IPS-NIHi11 (cell line): Measurements from ENCODE around the gene TEX13D.
"Not testable (repeated sequence)": the region's sequence is repeated elsewhere in the genome, so short reads cannot be mapped to it uniquely, and the experiment has no call there.

Source experiments
- DNase-seq: peaks from one replicate; pipeline ENCODE4 v3.0.0; 2012; ENCODE audit warnings: mixed read lengths, low spot score

The TEX13D gene

GRCh38 chrX:124332481-124333424, at the start of gene TEX13D:
Gene TEX13D (plus strand): TSS chrX:124332660. CDS start chrX:124332918, 258 bp downstream.
- DNase-seq: no peak

DNA sequence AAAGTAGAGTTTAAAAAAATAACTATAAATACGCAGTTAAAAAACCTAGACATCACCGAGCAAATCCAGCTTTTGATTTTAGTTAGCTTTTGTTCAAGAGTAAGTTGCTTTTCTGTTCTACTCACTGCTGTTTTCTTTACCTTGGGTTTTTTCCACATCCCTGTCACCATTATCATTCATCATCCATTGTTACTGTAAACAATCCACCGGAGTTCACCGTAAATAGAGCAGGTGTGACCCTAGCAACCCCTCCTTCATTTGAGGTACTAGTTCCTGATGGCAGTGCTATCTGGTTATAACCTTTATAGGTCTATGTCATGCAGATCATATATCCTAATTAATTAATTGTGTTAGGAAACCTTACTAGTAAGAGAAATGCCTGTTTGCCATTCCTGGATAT, 43.0 kb upstream of the TEX13D start:
- peak; percentile 25 for DNase-seq

- no peak for DNase-seq
Observed at GRCh38 chrX:124293810-124294209, 38.6 kb upstream of the TEX13D start.

GRCh38 chrX:124299323-124299722, 33.1 kb upstream of the TEX13D start:
- DNase-seq: not testable (repeated sequence)

DNA sequence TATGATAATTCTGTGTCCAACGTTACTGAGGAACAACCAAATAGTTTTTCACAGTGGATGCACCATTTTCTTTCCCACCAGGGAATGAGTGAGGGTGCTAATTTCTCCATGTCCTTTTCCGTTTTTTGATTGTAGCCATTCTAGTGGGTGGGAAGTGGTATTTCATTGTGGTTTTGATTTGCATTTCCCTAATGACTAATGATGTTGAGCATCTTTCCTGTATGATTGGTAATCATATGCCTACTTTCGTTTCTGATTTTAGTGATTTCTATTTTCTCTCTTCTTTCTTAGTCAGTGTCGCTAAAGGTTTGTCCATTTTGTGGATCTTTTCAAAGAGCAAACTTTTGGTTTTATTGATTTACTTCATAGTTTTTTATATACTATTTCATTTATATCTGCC, 32.1 kb upstream of the TEX13D start:
- no peak for DNase-seq

DNA sequence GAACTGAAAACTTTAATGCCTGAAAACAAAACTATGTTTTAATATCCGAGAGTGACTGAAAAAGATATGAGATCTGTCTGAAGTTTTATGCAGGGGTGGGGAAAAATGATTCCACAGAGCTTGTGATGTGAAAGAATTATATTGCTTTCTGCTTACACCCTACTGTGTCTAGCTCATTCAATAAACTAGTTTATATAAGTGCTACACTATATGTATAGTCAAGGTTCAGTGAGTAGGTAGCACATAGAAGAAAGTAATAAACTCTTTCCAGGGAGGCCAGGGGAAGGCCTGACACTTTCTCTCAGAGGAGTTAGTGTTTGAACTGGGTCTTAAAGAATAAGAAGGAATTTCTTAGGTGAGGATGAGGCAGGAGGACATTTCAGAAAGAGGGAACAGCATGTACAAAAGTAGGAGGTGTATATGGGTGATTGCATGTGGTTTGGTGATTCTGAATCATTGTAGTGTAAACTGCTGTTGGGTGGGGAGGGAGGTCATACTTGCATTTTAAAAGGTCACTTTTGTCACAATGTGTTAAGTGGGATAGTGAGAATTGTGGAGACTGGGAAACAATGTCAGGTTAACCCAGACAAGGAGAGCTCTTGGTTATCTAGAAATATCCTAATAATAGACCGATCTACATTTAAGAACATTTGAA, 25.1 kb upstream of the TEX13D start:
- no peak for DNase-seq

DNA sequence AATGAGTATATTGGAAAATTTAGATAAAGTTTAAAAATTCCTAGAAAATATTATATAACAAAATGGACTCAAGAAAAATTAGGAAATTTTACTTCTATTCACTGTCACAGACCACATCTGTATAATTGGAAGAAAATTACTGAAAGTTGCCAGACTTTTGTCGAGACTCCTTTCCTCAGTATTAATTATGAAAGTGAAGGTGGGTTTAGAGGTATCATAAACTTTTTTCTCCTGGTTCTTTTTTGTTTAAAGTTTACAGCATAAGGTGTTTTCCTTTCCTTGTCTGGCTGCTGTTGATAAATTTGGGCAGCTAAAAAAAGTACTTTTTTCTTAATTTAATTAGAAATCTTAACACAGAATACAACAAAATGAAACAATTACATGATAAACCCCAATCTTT, 6.7 kb upstream of the TEX13D start:
- DNase-seq: no peak

- DNase-seq: no peak
Observed at GRCh38 chrX:124328765-124329164, 3.7 kb upstream of the TEX13D start.

- DNase-seq: no peak
Observed at GRCh38 chrX:124333862-124334261, 1.4 kb downstream of the TEX13D start.

- DNase-seq: not testable (repeated sequence)
Observed at GRCh38 chrX:124334555-124334954, 2.1 kb downstream of the TEX13D start.

GRCh38 chrX:124335598-124335997, 3.1 kb downstream of the TEX13D start:
- no peak for DNase-seq

GRCh38 chrX:124337916-124338315, 5.5 kb downstream of the TEX13D start:
- no peak for DNase-seq

DNA sequence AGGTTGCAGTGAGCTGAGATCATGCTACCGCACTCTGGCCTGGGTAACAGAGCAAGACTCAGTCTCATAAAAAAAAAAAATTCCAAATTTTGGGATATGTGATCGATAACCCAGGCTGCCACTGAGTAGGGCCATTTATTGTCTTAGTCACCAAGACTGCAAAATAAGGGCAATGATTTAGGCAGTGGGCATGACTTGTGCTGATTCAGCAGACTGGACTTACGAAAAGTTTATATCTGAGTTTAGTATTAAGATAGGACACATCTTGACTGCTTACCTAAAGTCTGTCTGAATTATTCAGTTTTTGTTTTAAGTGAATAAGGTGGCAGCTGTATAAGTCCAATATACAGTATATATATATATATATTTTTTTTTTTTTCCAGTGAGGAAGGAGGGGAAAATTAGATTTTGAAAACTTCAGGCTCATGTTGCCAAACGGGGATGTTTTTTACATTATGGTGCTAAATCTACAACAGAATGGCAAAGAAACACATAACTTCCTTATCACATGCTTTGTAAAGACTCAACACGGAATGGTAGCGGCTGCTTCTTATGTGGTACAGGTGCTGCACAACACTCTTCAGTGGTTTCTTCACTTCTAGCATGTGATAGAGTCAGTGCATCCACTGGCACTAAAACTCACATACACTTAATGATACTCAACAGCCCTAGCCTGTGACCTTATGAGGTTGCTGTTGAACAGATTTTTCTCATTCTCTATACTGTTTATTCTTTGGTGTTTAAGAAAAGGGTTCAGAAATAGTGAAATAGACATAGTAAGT, 6.5 kb downstream of the TEX13D start:
- no peak for DNase-seq

DNA sequence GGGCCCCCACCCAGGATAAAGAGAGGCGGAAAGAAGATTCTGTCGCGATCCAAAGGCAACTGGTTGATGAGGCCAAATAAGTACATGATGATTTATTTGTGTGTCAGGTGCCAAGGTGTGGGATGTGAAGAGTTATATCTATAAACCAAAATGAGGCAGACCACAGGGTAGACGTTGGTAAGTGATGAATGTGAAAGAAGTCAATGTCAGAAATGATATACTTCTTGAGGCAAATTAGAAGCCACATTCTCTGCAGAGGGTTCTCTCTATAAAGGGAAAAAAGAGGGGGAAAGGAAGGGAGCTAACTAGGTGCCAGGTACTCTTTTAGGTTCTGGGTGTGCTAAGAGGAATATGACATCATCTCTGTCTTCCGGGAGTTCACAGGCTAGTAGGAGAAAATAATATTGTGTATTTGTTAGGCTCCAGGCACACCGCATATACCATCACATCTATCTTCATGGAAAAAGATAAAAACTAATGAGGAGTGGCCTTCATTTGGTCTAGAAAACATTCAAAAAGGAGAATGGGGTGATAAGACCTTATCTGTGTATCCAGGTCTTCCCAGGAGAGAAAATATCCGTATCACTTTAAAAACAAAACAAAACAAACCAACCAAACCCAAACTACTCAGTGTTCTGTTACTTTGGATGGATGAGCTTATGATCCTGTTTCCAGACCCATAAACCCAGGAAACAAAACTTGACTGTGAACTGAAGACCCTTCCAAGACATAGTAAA, 9.1 kb downstream of the TEX13D start:
- no peak for DNase-seq

- no peak for DNase-seq
Observed at GRCh38 chrX:124342174-124342867, 9.9 kb downstream of the TEX13D start.

GRCh38 chrX:124343016-124343415, 10.6 kb downstream of the TEX13D start:
- no peak for DNase-seq

DNA sequence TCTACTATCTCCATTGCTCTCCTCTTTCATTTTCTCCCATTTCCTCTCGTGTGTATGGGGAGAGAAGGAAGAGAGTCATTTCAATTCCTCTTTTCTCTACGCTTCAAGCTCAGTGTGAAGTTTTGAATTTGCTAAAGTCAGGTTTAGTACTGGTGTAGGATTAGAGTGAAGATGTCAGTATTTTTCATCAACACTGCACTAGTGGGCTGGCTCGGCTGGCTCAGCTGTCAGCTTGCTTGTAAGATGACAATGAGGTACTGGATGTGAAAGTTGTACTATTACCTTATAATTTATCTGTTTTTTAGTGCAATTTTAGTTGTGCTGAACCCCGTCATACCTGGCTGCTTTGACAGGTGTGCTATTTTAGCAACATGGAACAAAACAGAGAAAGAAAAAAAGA, 11.8 kb downstream of the TEX13D start:
- DNase-seq: no peak

- DNase-seq: no peak
Observed at GRCh38 chrX:124346117-124346876, 13.8 kb downstream of the TEX13D start, which contains the start of gene SH2D1A. Gene SH2D1A (plus strand): TSS chrX:124346563. CDS start chrX:124346643, 80 bp downstream.

DNA sequence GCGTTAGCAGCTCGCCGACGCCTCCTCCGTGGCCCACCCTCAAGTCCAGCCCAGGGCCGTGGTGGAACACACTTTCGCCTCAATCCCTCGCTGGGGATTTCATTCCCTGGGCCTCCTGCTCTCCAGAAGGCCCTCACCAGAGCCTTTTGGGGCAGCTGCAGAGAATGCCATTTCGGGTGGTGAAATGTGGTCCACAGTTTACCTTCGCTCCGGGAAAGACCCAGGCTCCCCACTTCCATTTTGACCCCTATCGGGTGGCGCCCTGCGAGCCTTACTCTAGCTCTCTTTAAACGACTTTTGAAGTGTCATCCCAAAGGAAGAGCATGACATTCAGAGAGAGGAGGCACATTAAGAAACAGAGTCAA, 14.4 kb downstream of the TEX13D start:
- no peak for DNase-seq

- DNase-seq: no peak
Observed at GRCh38 chrX:124347242-124347641, 14.8 kb downstream of the TEX13D start.
